Gastrocnemius medialis (tissue), 4 donors: ENCODE results near the gene TOR1B.

Experiments used
- CTCF ChIP-seq, 5 experiments: fragments of 450-650 bp in 3 of 5; fragments of 200-600 bp in 2 of 5; sonication (generic) in 2 of 5; IDR thresholded peaks in 4 of 5; conservative IDR thresholded peaks in 1 of 5; 1 replicate in 4 of 5; 2 replicates in 1 of 5; pipeline ENCODE4 v1.5.1; 2016 to 2019; ENCODE audit warnings: antibody characterized with exemption in 5 of 5, mild to moderate bottlenecking in 3 of 5, moderate library complexity in 3 of 5
- POLR2A ChIP-seq, 2 donors: fragments of 450-650 bp; IDR thresholded peaks; one replicate each; pipeline ENCODE4 v1.6.1; 2017; ENCODE audit warnings: antibody characterized with exemption in 2 of 2, mild to moderate bottlenecking in 2 of 2, moderate library complexity in 2 of 2

GRCh38 chr9:129798973-129799372 is 4.0 kb upstream of the TOR1B start:
- no peak for TF ChIP-seq CTCF (IDR thresholded peaks at IDR 0.05 in 4 of 5, conservative IDR thresholded peaks at IDR 0.05 in 1 of 5)
- TF ChIP-seq POLR2A (IDR thresholded peaks at IDR 0.05): no peak
